HepG2 (cell line): ENCODE measurements around the gene SEMA6B. TPM values are rescaled to one million over a fixed set of nuclear protein-coding genes. Genes with fewer than 3 reads are reported as not detected.

ENCODE experiments used
- FOXK1 ChIP-seq: sonication (generic); formaldehyde crosslinking; IDR thresholded peaks from 2 replicates; pipeline ENCODE4 v1.4.0; 2020; ENCODE audit warnings: low read depth, missing genetic modification reagents, borderline replicate concordance
- JDP2 ChIP-seq: sonication (generic); formaldehyde crosslinking; IDR thresholded peaks from 2 replicates; pipeline ENCODE4 v1.8.1; 2022; ENCODE audit warnings: missing genetic modification reagents, borderline replicate concordance
- NONO ChIP-seq, 2 experiments: fragments of 450-650 bp in 1 of 2; sonication (generic) in 1 of 2; formaldehyde crosslinking in 1 of 2; IDR thresholded peaks in 1 of 2; conservative IDR thresholded peaks in 1 of 2; 2 replicates each; pipeline versions ENCODE4 v1.6.1 to v1.8.0; 2017 to 2022; ENCODE audit warnings: mild to moderate bottlenecking in 1 of 2, missing genetic modification reagents in 1 of 2, moderate library complexity in 1 of 2
- NR2F6 ChIP-seq, 2 experiments: IDR thresholded peaks; 2 replicates each; pipeline ENCODE4 v1.6.1; 2016; ENCODE audit warnings: antibody characterized with exemption in 1 of 2, mild to moderate bottlenecking in 1 of 2
- TARDBP ChIP-seq: sonication (generic); formaldehyde crosslinking; IDR thresholded peaks from 2 replicates; pipeline ENCODE4 v1.8.0; 2022; ENCODE audit warnings: mild to moderate bottlenecking, missing genetic modification reagents
- TCF7 ChIP-seq: sonication (generic); IDR thresholded peaks from 2 replicates; pipeline ENCODE4 v1.6.1; 2016; ENCODE audit warnings: antibody characterized with exemption, low read depth
- TMF1 ChIP-seq: sonication (generic); formaldehyde crosslinking; IDR thresholded peaks from 2 replicates; pipeline ENCODE4 v1.8.1; 2022; ENCODE audit warnings: low read depth, missing genetic modification reagents
- U2AF2 ChIP-seq: fragments of 200-400 bp; formaldehyde crosslinking; IDR thresholded peaks from 2 replicates; pipeline ENCODE4 v1.6.1; 2017; ENCODE audit warnings: low read depth, mild to moderate bottlenecking, low read length
- ZMYM3 ChIP-seq: sonication (generic); formaldehyde crosslinking; IDR thresholded peaks from 2 replicates; pipeline ENCODE4 v1.5.1; 2020; ENCODE audit warnings: mild to moderate bottlenecking, missing genetic modification reagents
- ZNF101 ChIP-seq: sonication (generic); formaldehyde crosslinking; IDR thresholded peaks from 2 replicates; pipeline ENCODE4 v1.4.0; 2020; ENCODE audit warnings: mild to moderate bottlenecking, low read depth, missing genetic modification reagents, borderline replicate concordance
- ZNF350 ChIP-seq: sonication (generic); formaldehyde crosslinking; IDR thresholded peaks from 2 replicates; pipeline ENCODE4 v1.4.0; 2020; ENCODE audit warnings: mild to moderate bottlenecking, low read depth, missing genetic modification reagents, borderline replicate concordance
- ZNF44 ChIP-seq: sonication (generic); formaldehyde crosslinking; IDR thresholded peaks from 2 replicates; pipeline ENCODE4 v1.5.1; 2020; ENCODE audit warnings: mild to moderate bottlenecking, missing genetic modification reagents
- ZNF569 ChIP-seq: sonication (generic); formaldehyde crosslinking; IDR thresholded peaks from 2 replicates; pipeline ENCODE4 v1.5.0; 2020; ENCODE audit warnings: mild to moderate bottlenecking, missing genetic modification reagents, moderate library complexity, borderline replicate concordance
- ZNF570 ChIP-seq: sonication (generic); formaldehyde crosslinking; IDR thresholded peaks from 2 replicates; pipeline ENCODE4 v1.4.0; 2020; ENCODE audit warnings: mild to moderate bottlenecking, missing genetic modification reagents, borderline replicate concordance
- ZNF597 ChIP-seq: sonication (generic); formaldehyde crosslinking; IDR thresholded peaks from 2 replicates; pipeline ENCODE4 v1.5.0; 2020; ENCODE audit warnings: missing genetic modification reagents
- ZNF616 ChIP-seq: sonication (generic); formaldehyde crosslinking; IDR thresholded peaks from 2 replicates; pipeline ENCODE4 v1.5.0; 2020; ENCODE audit warnings: low read depth, mild to moderate bottlenecking, missing genetic modification reagents
- ZNF761 ChIP-seq: sonication (generic); formaldehyde crosslinking; conservative IDR thresholded peaks from 2 replicates; pipeline ENCODE4 v1.4.0; 2020; ENCODE audit warnings: mild to moderate bottlenecking, missing genetic modification reagents
- ZNF772 ChIP-seq: sonication (generic); formaldehyde crosslinking; IDR thresholded peaks from 2 replicates; pipeline ENCODE4 v1.5.0; 2020; ENCODE audit warnings: mild to moderate bottlenecking, missing genetic modification reagents
- ZNF878 ChIP-seq: sonication (generic); formaldehyde crosslinking; IDR thresholded peaks from 2 replicates; pipeline ENCODE4 v1.8.1; 2023; ENCODE audit warnings: mild to moderate bottlenecking, missing genetic modification reagents, moderate library complexity
- ZSCAN12 ChIP-seq: sonication (generic); formaldehyde crosslinking; IDR thresholded peaks from 2 replicates; pipeline ENCODE4 v1.9.0; 2021; ENCODE audit warnings: mild to moderate bottlenecking, missing genetic modification reagents
- polyA plus RNA-seq, 8 experiments: library from polyadenylated mRNA; depleted of rRNA in 3 of 8; stranded (reverse) in 7 of 8; unstranded in 1 of 8; fragments of >200 nt; fragmentation: Illumina TruSeq in 4 of 8; extraction: Trizol in 4 of 8; gene quantifications; 2 replicates each; pipeline versions ENCODE4 v1.2.1 to v1.2.3, GENCODE V29; 2011 to 2016; ENCODE audit warnings: low read depth in 4 of 8, missing spikeins in 1 of 8, mixed read lengths in 1 of 8; ENCODE audit not compliant: insufficient read depth in 1 of 8
- total RNA-seq, 5 experiments: library from RNA; depleted of rRNA; stranded (reverse); fragments of >200 nt; fragmentation: Illumina TruSeq; extraction: Trizol; gene quantifications; 2 replicates each; pipeline ENCODE4 v1.2.3, GENCODE V29; 2016; ENCODE audit warnings: low read depth in 1 of 5
- TF ChIP-seq, protein P1 (sequence below): fragments of 450-650 bp; IDR thresholded peaks from 2 replicates; pipeline ENCODE4 v1.6.1; 2017; ENCODE audit warnings: mild to moderate bottlenecking
- TF ChIP-seq, protein P2 (sequence below): sonication (generic); formaldehyde crosslinking; IDR thresholded peaks from 2 replicates; pipeline ENCODE4 v1.5.0; 2020; ENCODE audit warnings: missing genetic modification reagents
- TF ChIP-seq, protein P3 (sequence below): IDR thresholded peaks from 2 replicates; pipeline ENCODE4 v1.6.1; 2016; ENCODE audit warnings: missing compliant biosample characterization, missing genetic modification reagents, borderline replicate concordance

The SEMA6B gene
- total and polyA plus RNA-seq, 2 of the 13 experiments (the other 11 are each of a cell fraction or from before 2014, with no cell fraction given), result 45.5 to 67.1 TPM

GRCh38 chr19:4531562-4532165, 27.8 kb downstream of the SEMA6B start (continued):
- TF ChIP-seq, protein P1, sequence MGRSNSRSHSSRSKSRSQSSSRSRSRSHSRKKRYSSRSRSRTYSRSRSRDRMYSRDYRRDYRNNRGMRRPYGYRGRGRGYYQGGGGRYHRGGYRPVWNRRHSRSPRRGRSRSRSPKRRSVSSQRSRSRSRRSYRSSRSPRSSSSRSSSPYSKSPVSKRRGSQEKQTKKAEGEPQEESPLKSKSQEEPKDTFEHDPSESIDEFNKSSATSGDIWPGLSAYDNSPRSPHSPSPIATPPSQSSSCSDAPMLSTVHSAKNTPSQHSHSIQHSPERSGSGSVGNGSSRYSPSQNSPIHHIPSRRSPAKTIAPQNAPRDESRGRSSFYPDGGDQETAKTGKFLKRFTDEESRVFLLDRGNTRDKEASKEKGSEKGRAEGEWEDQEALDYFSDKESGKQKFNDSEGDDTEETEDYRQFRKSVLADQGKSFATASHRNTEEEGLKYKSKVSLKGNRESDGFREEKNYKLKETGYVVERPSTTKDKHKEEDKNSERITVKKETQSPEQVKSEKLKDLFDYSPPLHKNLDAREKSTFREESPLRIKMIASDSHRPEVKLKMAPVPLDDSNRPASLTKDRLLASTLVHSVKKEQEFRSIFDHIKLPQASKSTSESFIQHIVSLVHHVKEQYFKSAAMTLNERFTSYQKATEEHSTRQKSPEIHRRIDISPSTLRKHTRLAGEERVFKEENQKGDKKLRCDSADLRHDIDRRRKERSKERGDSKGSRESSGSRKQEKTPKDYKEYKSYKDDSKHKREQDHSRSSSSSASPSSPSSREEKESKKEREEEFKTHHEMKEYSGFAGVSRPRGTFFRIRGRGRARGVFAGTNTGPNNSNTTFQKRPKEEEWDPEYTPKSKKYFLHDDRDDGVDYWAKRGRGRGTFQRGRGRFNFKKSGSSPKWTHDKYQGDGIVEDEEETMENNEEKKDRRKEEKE, result no peak
- TF ChIP-seq NONO (IDR thresholded peaks at IDR 0.05) (no peak), NONO (CRISPR knock-in tag; conservative IDR thresholded peaks at IDR 0.05) (peak; percentile 59; the same call in 1 of the 2 replicates), FOXK1 (CRISPR knock-in tag) (peak; percentile 78; the same call in 1 of the 2 replicates), ZSCAN12 (no peak), ZMYM3 (peak; percentile 79; the same call in 1 of the 2 replicates), ZNF597 (no peak), TCF7 (no peak), ZNF772 (peak; percentile 93; the same call in 1 of the 2 replicates), NR2F6 (IDR thresholded peaks at IDR 0.05) (no peak), NR2F6 (CRISPR knock-in tag; IDR thresholded peaks at IDR 0.05) (peak; percentile 75), JDP2 (CRISPR knock-in tag) (no peak; the same call in 1 of the 2 replicates), TARDBP (CRISPR knock-in tag) (peak; percentile 19; the same call in 1 of the 2 replicates), ZNF350 (CRISPR knock-in tag) (peak; percentile 63), ZNF44 (CRISPR knock-in tag) (no peak), ZNF570 (CRISPR knock-in tag) (no peak), ZNF761 (0 out of 2 replicates have a peak, but pooled peaks have one; percentile 42), ZNF569 (CRISPR knock-in tag) (no peak), ZNF101 (CRISPR knock-in tag) (no peak), ZNF616 (CRISPR knock-in tag) (no peak), ZNF878 (CRISPR knock-in tag) (no peak), U2AF2 (no peak), TMF1 (no peak)
- TF ChIP-seq, protein P2, sequence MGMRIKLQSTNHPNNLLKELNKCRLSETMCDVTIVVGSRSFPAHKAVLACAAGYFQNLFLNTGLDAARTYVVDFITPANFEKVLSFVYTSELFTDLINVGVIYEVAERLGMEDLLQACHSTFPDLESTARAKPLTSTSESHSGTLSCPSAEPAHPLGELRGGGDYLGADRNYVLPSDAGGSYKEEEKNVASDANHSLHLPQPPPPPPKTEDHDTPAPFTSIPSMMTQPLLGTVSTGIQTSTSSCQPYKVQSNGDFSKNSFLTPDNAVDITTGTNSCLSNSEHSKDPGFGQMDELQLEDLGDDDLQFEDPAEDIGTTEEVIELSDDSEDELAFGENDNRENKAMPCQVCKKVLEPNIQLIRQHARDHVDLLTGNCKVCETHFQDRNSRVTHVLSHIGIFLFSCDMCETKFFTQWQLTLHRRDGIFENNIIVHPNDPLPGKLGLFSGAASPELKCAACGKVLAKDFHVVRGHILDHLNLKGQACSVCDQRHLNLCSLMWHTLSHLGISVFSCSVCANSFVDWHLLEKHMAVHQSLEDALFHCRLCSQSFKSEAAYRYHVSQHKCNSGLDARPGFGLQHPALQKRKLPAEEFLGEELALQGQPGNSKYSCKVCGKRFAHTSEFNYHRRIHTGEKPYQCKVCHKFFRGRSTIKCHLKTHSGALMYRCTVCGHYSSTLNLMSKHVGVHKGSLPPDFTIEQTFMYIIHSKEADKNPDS (CRISPR knock-in tag), result no peak
- TF ChIP-seq, protein P3, sequence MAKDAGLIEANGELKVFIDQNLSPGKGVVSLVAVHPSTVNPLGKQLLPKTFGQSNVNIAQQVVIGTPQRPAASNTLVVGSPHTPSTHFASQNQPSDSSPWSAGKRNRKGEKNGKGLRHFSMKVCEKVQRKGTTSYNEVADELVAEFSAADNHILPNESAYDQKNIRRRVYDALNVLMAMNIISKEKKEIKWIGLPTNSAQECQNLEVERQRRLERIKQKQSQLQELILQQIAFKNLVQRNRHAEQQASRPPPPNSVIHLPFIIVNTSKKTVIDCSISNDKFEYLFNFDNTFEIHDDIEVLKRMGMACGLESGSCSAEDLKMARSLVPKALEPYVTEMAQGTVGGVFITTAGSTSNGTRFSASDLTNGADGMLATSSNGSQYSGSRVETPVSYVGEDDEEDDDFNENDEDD (CRISPR knock-in tag), result peak; percentile 86
